Measurements from ENCODE around the gene SPACA4. TPM values are rescaled to one million over a fixed set of nuclear protein-coding genes. Genes with fewer than 3 reads are reported as not detected.

The SPACA4 gene
- total RNA-seq, 1 experiment from 2014 or later = not detected

DNA sequence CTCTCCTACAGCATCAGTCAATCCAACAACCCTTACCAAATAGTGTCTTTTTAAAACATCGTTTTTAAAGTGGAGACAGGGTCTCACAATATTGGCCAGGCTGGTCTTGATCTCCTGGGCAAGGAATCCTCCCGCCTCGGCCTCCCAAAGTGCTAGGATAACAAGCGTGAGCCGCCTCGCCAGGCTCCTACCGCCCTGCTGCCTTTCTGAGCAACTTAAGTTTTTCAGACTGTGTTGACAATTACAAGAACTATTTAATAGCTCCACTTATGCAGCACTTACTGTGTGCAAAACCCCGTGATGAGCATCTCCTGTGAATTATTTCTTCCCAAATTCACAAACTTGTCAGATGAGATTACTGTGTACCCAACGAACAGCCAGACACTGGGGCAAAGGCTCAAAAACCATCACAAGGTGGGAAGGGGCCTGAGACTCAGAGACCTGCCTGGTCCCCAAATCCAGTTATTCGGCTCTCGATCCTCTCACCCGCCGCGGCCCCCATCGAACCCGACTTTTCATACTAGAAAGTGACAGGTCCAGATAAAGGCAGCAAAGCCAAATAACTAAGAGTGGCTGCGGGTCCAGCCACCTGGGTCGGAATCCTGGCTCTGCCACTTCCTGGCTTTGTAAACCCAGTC lies 11.9 kb downstream of the SPACA4 start:
- H2AFZ ChIP-seq = no peak overlapping the region
- H3F3A ChIP-seq (ENCODE audit: insufficient read depth, low read depth) = peaks cover 83% of the 10 kb centered on the region
- H3K27me3 ChIP-seq (ENCODE audit: insufficient read depth, low read depth) = no peaks in the 10 kb centered on the region
- TSS peak; percentile 70 for BruUV-seq (replicated peaks)
- H3K9me3 ChIP-seq (ENCODE audit: insufficient read depth, low read depth) = no peaks in the 10 kb centered on the region
- peak overlapping the region; percentile 91 for H3K27ac ChIP-seq
- TF ChIP-seq, protein P1, sequence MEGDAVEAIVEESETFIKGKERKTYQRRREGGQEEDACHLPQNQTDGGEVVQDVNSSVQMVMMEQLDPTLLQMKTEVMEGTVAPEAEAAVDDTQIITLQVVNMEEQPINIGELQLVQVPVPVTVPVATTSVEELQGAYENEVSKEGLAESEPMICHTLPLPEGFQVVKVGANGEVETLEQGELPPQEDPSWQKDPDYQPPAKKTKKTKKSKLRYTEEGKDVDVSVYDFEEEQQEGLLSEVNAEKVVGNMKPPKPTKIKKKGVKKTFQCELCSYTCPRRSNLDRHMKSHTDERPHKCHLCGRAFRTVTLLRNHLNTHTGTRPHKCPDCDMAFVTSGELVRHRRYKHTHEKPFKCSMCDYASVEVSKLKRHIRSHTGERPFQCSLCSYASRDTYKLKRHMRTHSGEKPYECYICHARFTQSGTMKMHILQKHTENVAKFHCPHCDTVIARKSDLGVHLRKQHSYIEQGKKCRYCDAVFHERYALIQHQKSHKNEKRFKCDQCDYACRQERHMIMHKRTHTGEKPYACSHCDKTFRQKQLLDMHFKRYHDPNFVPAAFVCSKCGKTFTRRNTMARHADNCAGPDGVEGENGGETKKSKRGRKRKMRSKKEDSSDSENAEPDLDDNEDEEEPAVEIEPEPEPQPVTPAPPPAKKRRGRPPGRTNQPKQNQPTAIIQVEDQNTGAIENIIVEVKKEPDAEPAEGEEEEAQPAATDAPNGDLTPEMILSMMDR (conservative IDR thresholded peaks at IDR 0.05) = peak; percentile 10; the same call in 1 of the 2 replicates
- no peak for TF ChIP-seq EZH2 (IDR thresholded peaks at IDR 0.05; ENCODE audit: low read depth)
- peak overlapping the region; percentile 92 for H3K4me3 ChIP-seq
- no peaks in the 10 kb centered on the region for H3K9me2 ChIP-seq (ENCODE audit: insufficient read depth)
- peaks cover 49% of the 10 kb centered on the region for H3K4me1 ChIP-seq (replicated peaks; ENCODE audit: insufficient read depth)
- H3K36me3 ChIP-seq (ENCODE audit: low read depth) = peaks cover 35% of the 10 kb centered on the region
- intact Hi-C loops (cut with micrococcal nuclease; ENCODE audit: unreplicated experiment) = no loop called here
- ChIA-PET POLR2A (ENCODE audit: unreplicated experiment) (interaction anchor here (0.6 to 1.3 kb wide), 10 partner anchors 11 to 1182 kb away, joined by 3 to 30 read pairs (median 8); partner anchors contain the start of genes GYS1 and RUVBL2), CTCF (no interaction called here)
- DNase-seq = no peak
- H3K79me2 ChIP-seq (ENCODE audit: low read depth) = peaks cover 48% of the 10 kb centered on the region
- peak overlapping the region; percentile 94 for H3K4me2 ChIP-seq
- H4K20me1 ChIP-seq (ENCODE audit: insufficient read depth) = peaks cover 34% of the 10 kb centered on the region

DNA sequence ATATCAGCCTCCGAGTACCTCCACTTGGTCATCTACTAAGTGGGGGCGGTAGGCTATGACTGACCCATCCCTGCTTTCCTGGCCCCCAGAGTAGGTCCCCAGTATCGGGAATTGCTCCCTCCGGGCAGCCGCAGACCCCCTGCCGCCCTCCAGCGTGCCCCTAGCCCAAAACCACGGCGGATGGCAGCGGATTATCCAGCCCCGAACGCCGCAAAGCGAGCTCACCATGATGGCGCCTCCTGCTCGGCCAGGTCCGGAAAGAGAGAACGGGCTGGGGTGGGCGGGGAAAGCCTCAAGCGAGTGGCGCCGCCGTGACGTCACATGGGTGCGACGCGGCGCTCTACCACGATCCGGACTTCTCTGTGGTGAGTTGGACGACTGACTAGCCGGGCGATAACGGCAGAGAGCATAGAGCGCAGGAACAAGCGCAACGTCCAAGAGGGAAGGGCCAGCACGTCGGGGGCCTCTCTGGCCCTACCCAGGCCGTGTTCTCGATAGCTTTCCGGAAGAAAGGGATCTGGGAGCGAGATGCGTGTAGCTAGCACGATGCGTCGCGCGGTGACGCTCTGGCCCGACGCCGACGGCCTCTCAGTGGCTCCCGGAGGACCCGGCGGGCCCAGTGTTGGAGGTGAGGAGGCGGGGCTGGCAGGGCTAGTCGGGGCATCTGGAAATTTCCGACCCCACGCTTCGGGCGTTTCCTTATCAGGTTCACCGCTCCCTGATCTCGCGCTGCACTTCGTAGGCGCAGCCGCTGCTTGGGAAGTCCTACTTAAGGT lies 12.6 kb downstream of the SPACA4 start, which contains the start of the genes RPL18 and SPHK2:
TSS of gene RPL18 (minus strand) at position 263 of the 776 bp plus-strand sequence. CDS start at position 228, 35 bp downstream.
TSS of gene SPHK2 (plus strand) at position 591 of the 776 bp plus-strand sequence. CDS start 1,009 bp downstream, outside the sequence.
- peak within 1 kb of the TSS; percentile 91 for H3K27ac ChIP-seq
- H3K79me2 ChIP-seq (ENCODE audit: low read depth) = peaks cover 48% of the 10 kb centered on the region
- intact Hi-C loops (cut with micrococcal nuclease; ENCODE audit: unreplicated experiment) = loop anchor here (1.0 kb wide), 2 partner anchors 8 to 18 kb away; partner anchors contain the start of gene DBP
- no TSS peak for BruUV-seq (replicated peaks)
- H3K9me3 ChIP-seq (ENCODE audit: insufficient read depth, low read depth) = no peaks in the 10 kb centered on the region
- peak within 1 kb of the TSS; percentile 92 for H3K4me3 ChIP-seq
- DNase-seq = peak; percentile 97 to 99
- CTCF ChIA-PET = interaction anchor here (0.6 kb wide), 1 partner anchor 11 kb away, joined by 4 read pairs; no protein-coding TSS in a partner anchor
- H3K9me2 ChIP-seq (ENCODE audit: insufficient read depth) = no peaks in the 10 kb centered on the region
- H2AFZ ChIP-seq = peak within 1 kb of the TSS; percentile 87
- H3K4me1 ChIP-seq (replicated peaks; ENCODE audit: insufficient read depth) = peaks cover 42% of the 10 kb centered on the region
- no peak for TF ChIP-seq EZH2 (IDR thresholded peaks at IDR 0.05; ENCODE audit: low read depth)
- no peaks in the 10 kb centered on the region for H3K27me3 ChIP-seq (ENCODE audit: insufficient read depth, low read depth)
- H4K20me1 ChIP-seq (ENCODE audit: insufficient read depth) = peaks cover 34% of the 10 kb centered on the region
- H3F3A ChIP-seq (ENCODE audit: insufficient read depth, low read depth) = peaks cover 80% of the 10 kb centered on the region
- peak within 1 kb of the TSS; percentile 94 for H3K4me2 ChIP-seq
- POLR2A ChIA-PET (ENCODE audit: unreplicated experiment) = interaction anchor here (0.5 to 1.3 kb wide), 15 partner anchors 11 to 1183 kb away, joined by 3 to 30 read pairs (median 6); partner anchors contain the start of genes GYS1, RUVBL2 and TMEM143
- H3K36me3 ChIP-seq (ENCODE audit: low read depth) = peaks cover 35% of the 10 kb centered on the region

DNA sequence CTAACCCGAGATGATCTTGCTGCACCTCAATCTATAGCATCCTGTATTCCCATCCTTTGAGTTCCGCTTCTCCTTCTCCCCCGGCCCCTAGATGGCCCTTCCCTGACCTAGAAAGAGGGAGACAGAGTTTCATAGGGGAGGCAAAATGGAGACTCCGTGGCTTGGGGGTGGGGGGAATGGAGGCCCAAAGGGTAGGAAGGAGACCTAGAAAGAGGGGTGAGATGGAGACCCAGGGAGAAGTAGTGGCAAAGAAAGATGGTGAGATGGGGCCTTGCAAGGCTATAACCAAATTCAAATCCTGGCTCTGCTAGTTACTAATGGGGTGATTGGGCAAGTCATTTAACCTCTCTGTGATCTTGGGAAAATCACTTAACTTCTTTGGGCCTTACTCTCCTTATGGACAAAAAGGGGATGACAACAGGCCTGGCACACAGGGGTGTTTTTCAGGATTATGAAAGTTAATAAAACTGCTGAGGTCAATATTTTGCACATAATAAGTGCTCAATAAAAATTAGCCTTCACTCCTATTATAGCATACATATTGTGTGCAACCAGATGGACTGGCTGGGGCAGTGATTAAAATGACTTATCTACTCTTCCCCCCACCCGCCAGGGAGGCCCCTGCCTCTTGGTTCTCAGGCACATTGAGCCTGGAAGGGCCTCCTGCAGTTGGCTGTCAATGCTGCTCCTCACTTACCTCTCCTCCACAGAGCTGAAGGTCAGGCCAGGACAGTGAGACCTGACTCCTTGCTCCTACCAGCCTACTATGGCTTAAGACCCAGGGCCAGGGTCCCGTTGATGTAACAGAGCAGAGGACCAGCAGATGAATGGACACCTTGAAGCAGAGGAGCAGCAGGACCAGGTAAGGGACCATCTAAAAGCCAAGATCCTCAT lies 13.4 kb downstream of the SPACA4 start:
- peaks cover 75% of the 10 kb centered on the region for H3F3A ChIP-seq (ENCODE audit: insufficient read depth, low read depth)
- peaks cover 48% of the 10 kb centered on the region for H3K79me2 ChIP-seq (ENCODE audit: low read depth)
- H3K4me3 ChIP-seq = peak overlapping the region; percentile 92
- H3K27me3 ChIP-seq (ENCODE audit: insufficient read depth, low read depth) = no peaks in the 10 kb centered on the region
- DNase-seq = no peak
- H3K27ac ChIP-seq = peak overlapping the region; percentile 91
- peak overlapping the region; percentile 87 for H2AFZ ChIP-seq
- ChIA-PET POLR2A (ENCODE audit: unreplicated experiment) (interaction anchor here (0.5 to 1.3 kb wide), 7 partner anchors 35 to 373 kb away, joined by 4 to 17 read pairs (median 7); partner anchors contain the start of genes GYS1, RUVBL2 and TMEM143), CTCF (no interaction called here)
- peaks cover 36% of the 10 kb centered on the region for H3K4me1 ChIP-seq (replicated peaks; ENCODE audit: insufficient read depth)
- H4K20me1 ChIP-seq (ENCODE audit: insufficient read depth) = peaks cover 34% of the 10 kb centered on the region
- BruUV-seq (replicated peaks) = TSS peak; percentile 67
- H3K4me2 ChIP-seq = peak overlapping the region; percentile 76
- H3K36me3 ChIP-seq (ENCODE audit: low read depth) = peaks cover 35% of the 10 kb centered on the region
- no peaks in the 10 kb centered on the region for H3K9me3 ChIP-seq (ENCODE audit: insufficient read depth, low read depth)
- intact Hi-C loops (cut with micrococcal nuclease; ENCODE audit: unreplicated experiment) = loop anchor here (1.0 kb wide), 2 partner anchors 7 to 17 kb away; partner anchors contain the start of gene DBP
- H3K9me2 ChIP-seq (ENCODE audit: insufficient read depth) = no peaks in the 10 kb centered on the region
- no peak for TF ChIP-seq EZH2 (IDR thresholded peaks at IDR 0.05; ENCODE audit: low read depth)
- TF ChIP-seq, protein P1 (conservative IDR thresholded peaks at IDR 0.05) = peak; percentile 23; the same call in 1 of the 2 replicates
